Neural progenitor cell (in vitro differentiated cells): ENCODE measurements around the gene GPR68.

Experiments used
- CTCF ChIP-seq: fragments of 200-600 bp; sonication (generic); IDR thresholded peaks from 2 replicates; pipeline ENCODE4 v1.5.1; 2017; ENCODE audit warnings: antibody characterized with exemption, mild to moderate bottlenecking
- EZH2phosphoT487 ChIP-seq: fragments of 200-600 bp; sonication (generic); IDR thresholded peaks from 2 replicates; pipeline ENCODE4 v1.6.1; 2017; ENCODE audit warnings: antibody characterized with exemption

- TF ChIP-seq CTCF (no peak), EZH2phosphoT487 (no peak)
Observed at GRCh38 chr14:91211017-91211416, 33.5 kb downstream of the GPR68 start.
